ENCODE measurements around the gene PLCB1. TPM values are rescaled to one million over a fixed set of nuclear protein-coding genes. Genes with fewer than 3 reads are reported as not detected.

Gene PLCB1
- total and polyA plus RNA-seq, 2 experiments from 2014 or later = 14.9 to 20.7 TPM

DNA sequence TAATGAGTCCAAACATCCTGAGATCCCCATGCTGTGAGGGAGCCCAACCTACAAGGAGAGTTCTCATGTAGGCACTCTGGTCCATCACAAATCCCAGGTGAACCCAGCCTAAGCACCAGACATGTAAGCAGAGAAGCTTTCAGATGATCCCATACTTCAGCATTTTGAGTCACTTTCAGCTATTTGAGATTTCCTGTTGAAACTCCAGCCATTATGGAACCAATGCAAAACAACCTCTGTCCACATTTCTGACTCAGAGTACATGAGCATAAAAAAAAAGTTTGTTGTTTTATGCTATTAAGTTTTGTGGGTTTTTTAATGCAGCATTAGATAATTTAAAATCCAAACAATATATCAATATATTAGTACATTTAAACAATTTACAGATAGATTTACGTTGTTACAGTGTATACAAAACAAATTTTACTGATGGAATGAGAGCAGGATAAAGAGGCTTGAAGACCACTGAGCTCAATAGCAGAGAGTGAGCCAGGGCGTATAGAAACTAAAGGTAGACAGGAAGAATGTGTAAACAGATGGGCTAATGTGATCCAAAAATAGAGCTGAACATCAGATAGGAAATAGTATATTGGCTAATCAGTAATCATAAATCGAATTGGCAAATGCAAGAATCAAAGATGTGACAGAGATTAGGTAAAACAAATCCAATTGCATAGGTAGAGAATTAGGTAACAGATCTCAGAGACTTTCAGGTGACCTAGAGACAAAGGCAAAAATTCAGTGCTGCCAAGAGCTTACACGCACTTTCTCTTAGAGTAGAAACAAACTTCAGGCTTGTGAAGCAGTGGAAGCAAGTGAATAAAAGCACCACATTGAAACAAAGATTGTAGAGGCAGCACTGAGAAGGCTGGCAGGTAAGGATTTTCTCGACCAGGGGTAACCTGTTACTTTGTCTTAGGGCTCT, 36.2 kb upstream of the PLCB1 start:
- TF ChIP-seq EZH2 (IDR thresholded peaks at IDR 0.05; ENCODE audit: low read depth, unreplicated experiment) (no peak), POLR2AphosphoS5 (IDR thresholded peaks at IDR 0.05; ENCODE audit: low read depth) (no peak), ZNF114 (CRISPR knock-in tag; IDR thresholded peaks at IDR 0.05) (no peak), STAT1 (IDR thresholded peaks at IDR 0.05; ENCODE audit: unreplicated experiment) (no peak)
- TF ChIP-seq, protein P1, sequence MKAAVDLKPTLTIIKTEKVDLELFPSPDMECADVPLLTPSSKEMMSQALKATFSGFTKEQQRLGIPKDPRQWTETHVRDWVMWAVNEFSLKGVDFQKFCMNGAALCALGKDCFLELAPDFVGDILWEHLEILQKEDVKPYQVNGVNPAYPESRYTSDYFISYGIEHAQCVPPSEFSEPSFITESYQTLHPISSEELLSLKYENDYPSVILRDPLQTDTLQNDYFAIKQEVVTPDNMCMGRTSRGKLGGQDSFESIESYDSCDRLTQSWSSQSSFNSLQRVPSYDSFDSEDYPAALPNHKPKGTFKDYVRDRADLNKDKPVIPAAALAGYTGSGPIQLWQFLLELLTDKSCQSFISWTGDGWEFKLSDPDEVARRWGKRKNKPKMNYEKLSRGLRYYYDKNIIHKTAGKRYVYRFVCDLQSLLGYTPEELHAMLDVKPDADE (IDR thresholded peaks at IDR 0.05) = no peak
- Mint-ChIP-seq H3K27ac (no peak overlapping the region), H3K9me3 (no peaks in the 10 kb centered on the region), H3K4me3 (no peak overlapping the region), H3K4me1 (no peaks in the 10 kb centered on the region), H3K27me3 (ENCODE audit: insufficient read depth, low read depth, poor library complexity) (no peaks in the 10 kb centered on the region), H3K36me3 (ENCODE audit: low read depth) (no peaks in the 10 kb centered on the region)
- H3K79me2 ChIP-seq (replicated peaks; ENCODE audit: insufficient read depth) = no peaks in the 10 kb centered on the region
- DNase-seq (ENCODE audit: low spot score) (no peak), ATAC-seq (no peak)
- no peaks in the 10 kb centered on the region for H3K36me3 ChIP-seq (ENCODE audit: insufficient read depth)
- no peaks in the 10 kb centered on the region for H4K20me1 ChIP-seq (replicated peaks; ENCODE audit: insufficient read depth)
- H3F3A ChIP-seq (replicated peaks; ENCODE audit: low read depth) = no peaks in the 10 kb centered on the region
- H3K4me2 ChIP-seq = no peak overlapping the region
- no peaks in the 10 kb centered on the region for H3K4me1 ChIP-seq (ENCODE audit: insufficient read depth)
- H3K27me3 ChIP-seq (ENCODE audit: insufficient read depth) = no peaks in the 10 kb centered on the region
- no peak overlapping the region for H2AFZ ChIP-seq
- H3K27ac ChIP-seq (ENCODE audit: low read depth) = no peak overlapping the region
- H3K9me2 ChIP-seq (ENCODE audit: insufficient read depth) = no peaks in the 10 kb centered on the region
- no peak overlapping the region for H3K4me3 ChIP-seq

- Histone ChIP-seq H3K36me3 (ENCODE audit: insufficient read depth) (no peaks in the 10 kb centered on the region), H4K20me1 (replicated peaks; ENCODE audit: insufficient read depth) (no peaks in the 10 kb centered on the region), H3K79me2 (replicated peaks; ENCODE audit: insufficient read depth) (no peaks in the 10 kb centered on the region), H3K4me2 (no peak overlapping the region), H3F3A (replicated peaks; ENCODE audit: low read depth) (no peaks in the 10 kb centered on the region), H2AFZ (no peak overlapping the region), H3K9me2 (ENCODE audit: insufficient read depth) (no peaks in the 10 kb centered on the region), H3K4me1 (ENCODE audit: insufficient read depth) (no peaks in the 10 kb centered on the region), H3K27me3 (ENCODE audit: insufficient read depth) (no peaks in the 10 kb centered on the region), H3K4me3 (no peak overlapping the region), H3K27ac (ENCODE audit: low read depth) (no peak overlapping the region)
- Mint-ChIP-seq H3K4me3 (no peak overlapping the region), H3K9me3 (no peaks in the 10 kb centered on the region), H3K27ac (no peak overlapping the region), H3K27me3 (ENCODE audit: insufficient read depth, low read depth, poor library complexity) (no peaks in the 10 kb centered on the region), H3K4me1 (no peaks in the 10 kb centered on the region), H3K36me3 (ENCODE audit: low read depth) (no peaks in the 10 kb centered on the region)
- DNase-seq (ENCODE audit: low spot score) (no peak), ATAC-seq (no peak)
- TF ChIP-seq, protein P2, sequence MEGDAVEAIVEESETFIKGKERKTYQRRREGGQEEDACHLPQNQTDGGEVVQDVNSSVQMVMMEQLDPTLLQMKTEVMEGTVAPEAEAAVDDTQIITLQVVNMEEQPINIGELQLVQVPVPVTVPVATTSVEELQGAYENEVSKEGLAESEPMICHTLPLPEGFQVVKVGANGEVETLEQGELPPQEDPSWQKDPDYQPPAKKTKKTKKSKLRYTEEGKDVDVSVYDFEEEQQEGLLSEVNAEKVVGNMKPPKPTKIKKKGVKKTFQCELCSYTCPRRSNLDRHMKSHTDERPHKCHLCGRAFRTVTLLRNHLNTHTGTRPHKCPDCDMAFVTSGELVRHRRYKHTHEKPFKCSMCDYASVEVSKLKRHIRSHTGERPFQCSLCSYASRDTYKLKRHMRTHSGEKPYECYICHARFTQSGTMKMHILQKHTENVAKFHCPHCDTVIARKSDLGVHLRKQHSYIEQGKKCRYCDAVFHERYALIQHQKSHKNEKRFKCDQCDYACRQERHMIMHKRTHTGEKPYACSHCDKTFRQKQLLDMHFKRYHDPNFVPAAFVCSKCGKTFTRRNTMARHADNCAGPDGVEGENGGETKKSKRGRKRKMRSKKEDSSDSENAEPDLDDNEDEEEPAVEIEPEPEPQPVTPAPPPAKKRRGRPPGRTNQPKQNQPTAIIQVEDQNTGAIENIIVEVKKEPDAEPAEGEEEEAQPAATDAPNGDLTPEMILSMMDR (conservative IDR thresholded peaks at IDR 0.05; ENCODE audit: low read depth in 2 of 2) = no peak
- TF ChIP-seq ZNF462 (CRISPR knock-in tag; IDR thresholded peaks at IDR 0.05) (no peak), JUNB (IDR thresholded peaks at IDR 0.05; ENCODE audit: unreplicated experiment) (no peak), STAT1 (IDR thresholded peaks at IDR 0.05; ENCODE audit: unreplicated experiment) (no peak), EZH2phosphoT487 (IDR thresholded peaks at IDR 0.05; ENCODE audit: unreplicated experiment) (no peak), NANOG (IDR thresholded peaks at IDR 0.05; ENCODE audit: borderline replicate concordance) (no peak), POLR2AphosphoS5 (IDR thresholded peaks at IDR 0.05; ENCODE audit: low read depth) (no peak), ZNF331 (CRISPR knock-in tag; IDR thresholded peaks at IDR 0.05; ENCODE audit: low read depth) (no peak), ZNF114 (CRISPR knock-in tag; IDR thresholded peaks at IDR 0.05) (no peak), EZH2 (IDR thresholded peaks at IDR 0.05; ENCODE audit: low read depth, unreplicated experiment) (no peak)
These were observed 34.8 kb upstream of the PLCB1 start for GRCh38 chr20:8097307-8097706.
